ENCODE measurements around the gene NEBL.

The NEBL gene

GRCh38 chr10:20855398-20856038, 41.6 kb downstream of the NEBL start:
- DNase-seq, result no peak

GRCh38 chr10:20853276-20853675, 43.8 kb downstream of the NEBL start:
- DNase-seq, result no peak

DNA sequence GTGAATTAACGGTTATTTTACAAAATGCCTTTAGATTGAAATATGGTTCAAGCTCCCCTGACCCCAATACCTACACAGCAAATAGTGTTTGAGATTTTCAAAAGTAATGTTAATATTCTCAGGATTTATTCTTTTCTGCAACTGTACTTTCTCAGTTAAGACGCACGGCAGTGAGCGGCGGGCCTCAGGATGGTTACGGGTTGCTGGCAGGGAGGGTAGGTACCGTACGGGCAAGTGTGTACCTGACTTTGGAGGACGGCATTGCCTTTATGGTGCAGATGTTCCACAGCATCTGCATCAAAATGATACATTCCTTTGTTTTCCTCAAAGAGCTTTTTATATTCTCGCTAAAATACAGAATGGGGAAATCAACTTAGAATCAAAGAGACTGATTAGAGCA, 44.8 kb downstream of the NEBL start:
- no peak for DNase-seq

DNA sequence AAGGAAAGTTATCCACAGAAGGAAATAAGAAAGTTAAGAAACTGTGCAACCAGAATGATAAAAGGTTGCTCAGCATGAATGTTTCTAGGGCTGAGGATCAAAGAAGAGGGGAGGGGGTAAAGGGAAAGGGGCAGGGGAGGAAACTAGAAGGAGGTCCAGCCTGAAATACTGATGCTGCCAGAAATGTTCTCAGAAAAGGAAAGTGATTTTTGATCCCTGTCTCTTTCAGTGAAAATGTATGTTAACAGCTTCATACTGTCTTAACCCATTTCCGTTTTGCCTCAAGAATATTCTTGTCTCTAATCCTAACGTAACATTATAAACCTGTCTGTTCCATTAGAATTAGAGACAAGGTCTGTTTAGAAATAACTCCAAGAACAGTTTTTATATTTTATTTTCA, 49.6 kb downstream of the NEBL start:
- no peak for DNase-seq

GRCh38 chr10:20846263-20846662, 50.8 kb downstream of the NEBL start:
- no peak for DNase-seq

DNA sequence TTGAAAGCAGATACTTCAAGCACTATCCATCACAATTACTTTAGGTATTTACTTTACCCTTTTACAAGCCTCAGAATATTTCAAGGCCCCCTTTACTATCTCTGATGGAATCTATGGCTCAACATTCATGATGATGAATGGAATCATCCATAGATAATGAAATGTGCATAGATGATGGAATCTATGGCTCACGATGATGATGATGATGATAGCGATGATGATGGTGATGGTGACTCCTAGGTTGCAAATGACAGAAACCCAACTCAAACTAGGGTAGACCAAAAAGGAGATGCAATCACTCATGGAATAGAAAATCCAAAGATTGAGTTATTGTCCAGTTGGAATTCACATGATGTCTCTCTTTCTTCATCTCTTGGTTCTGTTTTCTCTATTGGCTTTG, 55.7 kb downstream of the NEBL start:
- DNase-seq, result no peak

DNA sequence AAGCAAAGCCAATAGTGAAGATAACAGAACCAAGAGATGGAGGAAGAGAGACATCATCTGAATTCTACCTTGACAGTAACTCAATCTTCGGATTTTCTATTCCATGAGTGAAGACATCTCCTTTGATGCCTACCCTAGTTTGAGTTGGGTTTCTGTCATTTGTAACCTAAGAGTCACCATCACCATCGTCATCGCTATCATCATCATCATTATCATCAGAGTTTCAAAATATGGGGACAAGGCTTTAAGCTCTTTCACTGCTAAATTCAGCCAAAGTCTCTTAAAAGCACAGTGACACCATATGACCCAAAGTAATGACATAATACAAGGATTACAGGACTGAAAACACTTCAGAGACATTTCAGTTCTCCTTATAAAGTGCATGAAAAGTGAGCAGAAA, 57.2 kb downstream of the NEBL start:
- DNase-seq, result no peak

- no peak for DNase-seq
These were observed 58.0 kb downstream of the NEBL start for GRCh38 chr10:20839141-20839540.

DNA sequence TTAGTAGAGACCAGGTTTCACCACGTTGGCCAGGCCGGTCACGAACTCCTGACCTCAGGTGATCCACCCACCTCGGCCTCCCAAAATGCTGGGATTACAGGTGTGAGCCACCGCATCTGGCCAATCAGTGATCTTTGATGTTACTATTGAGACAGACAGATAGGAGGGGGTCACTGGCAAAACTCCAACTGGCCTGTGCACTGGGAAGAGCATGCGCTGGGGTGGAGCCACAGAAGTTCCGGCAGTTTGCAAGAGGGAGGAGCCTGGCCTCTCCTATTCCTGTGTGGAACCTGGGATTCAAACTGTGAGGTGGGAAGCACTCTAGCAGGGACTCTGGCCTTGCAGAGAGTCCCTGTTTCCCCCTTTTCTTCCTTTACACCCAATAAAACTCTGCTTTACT, 60.7 kb downstream of the NEBL start:
- no peak for DNase-seq

GRCh38 chr10:20835335-20835734, 61.8 kb downstream of the NEBL start:
- no peak for DNase-seq

DNA sequence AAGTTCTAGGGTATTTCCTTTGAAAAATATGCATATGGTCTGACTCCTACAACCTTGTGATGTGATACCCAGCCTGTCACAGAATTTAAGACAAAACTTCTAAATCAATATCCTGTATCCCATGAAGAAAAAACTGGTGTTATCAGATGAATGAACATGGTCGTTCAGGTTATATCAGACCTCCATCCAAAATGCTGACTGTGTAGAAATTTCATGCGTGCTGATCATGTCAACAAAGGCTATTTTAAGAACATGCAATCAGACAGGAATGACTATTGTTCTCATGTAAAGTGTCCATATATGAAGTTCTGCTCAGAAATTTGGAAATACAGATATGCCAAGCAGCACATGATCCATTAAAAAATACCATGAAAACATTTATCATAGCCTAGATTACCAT, 62.3 kb downstream of the NEBL start:
- no peak for DNase-seq

DNA sequence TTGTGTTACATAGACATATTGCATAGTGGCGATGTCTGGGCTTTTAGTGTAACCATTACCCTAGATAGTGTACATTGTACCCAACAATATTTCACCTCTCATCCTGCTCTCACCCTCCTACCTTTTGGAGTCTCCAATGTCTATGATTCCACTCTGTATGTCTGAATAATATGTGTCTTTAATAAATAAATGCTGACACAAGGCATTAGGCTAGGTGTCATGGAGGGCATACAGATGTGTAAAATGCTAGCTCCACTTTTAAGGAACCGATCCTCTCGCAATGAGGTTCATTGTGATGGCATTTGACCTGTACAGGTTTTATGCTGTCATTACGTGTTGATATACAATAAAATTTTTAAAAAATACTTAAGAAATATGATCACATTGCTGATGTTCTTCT, 74.3 kb downstream of the NEBL start:
- no peak for DNase-seq

DNA sequence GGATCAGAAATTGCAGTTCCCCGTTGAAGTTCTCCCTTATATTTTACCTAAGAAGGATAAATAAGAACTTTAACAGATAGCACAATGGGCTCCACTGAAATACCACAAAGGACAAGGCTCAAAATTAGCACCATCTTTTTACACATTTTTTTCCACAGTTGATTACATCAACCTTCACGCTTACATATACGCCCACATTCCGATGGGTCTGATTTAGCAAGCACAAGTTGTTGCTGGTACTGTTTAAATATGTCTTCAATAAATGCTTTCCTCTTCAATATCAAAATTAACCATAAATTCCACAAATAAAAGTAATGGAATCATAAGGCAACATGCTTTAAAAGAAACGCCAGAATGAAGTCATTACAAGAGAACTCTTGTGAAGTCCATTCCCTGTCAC, 79.5 kb downstream of the NEBL start:
- DNase-seq, result no peak

DNA sequence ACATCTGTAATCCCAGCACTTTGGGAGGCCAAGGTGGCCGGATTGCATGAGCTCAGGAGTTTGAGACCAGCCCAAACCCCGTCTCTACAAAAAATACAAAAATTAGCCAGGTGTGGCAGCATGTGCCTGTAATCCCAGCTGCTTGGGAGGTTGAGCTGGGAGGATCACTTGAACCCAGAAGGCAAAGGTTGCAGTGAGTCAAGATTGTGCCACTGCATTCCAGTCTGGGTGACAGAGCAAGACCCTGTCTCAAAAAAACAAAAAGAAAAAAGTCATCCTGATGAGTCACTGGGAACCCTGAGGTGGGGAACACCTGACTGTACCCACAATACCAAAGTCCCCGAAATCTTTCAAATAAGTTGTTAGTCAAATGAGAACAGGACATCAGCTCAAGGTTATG, 80.0 kb downstream of the NEBL start:
- no peak for DNase-seq

GRCh38 chr10:20814116-20814515, 83.0 kb downstream of the NEBL start:
- DNase-seq, result no peak

- no peak for DNase-seq
These were observed 86.0 kb downstream of the NEBL start for GRCh38 chr10:20811131-20811530.

GRCh38 chr10:20809631-20810030, 87.5 kb downstream of the NEBL start:
- no peak for DNase-seq

DNA sequence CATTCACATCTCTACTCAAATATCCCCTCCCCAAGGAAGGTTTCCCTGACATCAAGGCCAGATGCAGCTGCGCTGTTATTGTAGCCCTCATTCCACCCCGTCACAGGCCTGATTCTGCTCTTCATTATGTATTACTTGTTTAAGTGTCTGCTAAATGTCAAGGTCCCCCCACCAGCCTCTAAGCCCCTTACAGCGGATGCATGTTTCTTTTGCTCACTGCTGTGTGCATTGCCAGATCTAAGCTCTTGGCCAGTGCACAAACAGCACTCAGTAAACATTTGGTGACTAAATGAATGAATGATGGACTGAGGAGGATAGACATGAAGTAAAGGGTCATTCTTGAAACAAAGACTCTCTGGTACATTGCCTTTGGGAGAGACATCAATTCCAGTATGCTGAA, 90.6 kb downstream of the NEBL start:
- DNase-seq, result no peak

DNA sequence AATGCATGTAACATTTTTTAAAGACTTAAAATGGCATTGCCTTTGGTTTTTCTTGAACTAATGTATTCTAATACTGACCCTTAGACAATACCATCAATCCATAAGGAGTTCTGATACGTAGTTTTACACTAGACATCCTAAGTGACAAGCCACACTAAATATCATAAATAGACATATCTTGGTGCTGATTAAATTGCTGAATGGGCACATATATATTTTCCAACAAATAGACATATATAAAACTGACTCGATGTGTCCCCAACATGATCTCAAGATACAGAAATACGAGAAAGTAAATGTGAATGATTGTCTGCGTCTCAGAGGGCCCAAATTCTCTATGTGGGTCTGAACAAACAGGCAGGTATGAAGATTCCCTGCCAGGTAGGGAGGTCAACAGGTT, 99.8 kb downstream of the NEBL start:
- DNase-seq, result no peak

- DNase-seq, result no peak
These were observed 101.7 kb downstream of the NEBL start for GRCh38 chr10:20795391-20795790.

DNA sequence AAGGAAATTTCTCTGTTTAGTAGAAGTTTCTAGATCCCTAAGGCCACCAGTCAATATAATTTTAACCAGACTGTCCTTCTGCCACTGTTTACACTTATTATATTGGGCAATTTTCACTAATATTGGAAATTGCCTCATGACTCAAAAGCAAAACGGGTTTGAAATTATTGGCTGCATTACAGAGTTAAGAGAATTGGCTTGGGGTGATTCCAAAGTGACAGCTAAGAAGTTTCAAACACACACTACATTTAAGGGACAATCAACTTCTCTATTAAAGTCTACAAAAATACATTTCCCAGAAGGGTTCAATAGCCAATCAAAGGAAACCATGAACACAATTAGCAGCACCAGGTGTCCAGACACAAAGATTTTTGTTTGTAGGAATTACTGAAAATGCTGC, 111.9 kb downstream of the NEBL start:
- DNase-seq, result no peak

DNA sequence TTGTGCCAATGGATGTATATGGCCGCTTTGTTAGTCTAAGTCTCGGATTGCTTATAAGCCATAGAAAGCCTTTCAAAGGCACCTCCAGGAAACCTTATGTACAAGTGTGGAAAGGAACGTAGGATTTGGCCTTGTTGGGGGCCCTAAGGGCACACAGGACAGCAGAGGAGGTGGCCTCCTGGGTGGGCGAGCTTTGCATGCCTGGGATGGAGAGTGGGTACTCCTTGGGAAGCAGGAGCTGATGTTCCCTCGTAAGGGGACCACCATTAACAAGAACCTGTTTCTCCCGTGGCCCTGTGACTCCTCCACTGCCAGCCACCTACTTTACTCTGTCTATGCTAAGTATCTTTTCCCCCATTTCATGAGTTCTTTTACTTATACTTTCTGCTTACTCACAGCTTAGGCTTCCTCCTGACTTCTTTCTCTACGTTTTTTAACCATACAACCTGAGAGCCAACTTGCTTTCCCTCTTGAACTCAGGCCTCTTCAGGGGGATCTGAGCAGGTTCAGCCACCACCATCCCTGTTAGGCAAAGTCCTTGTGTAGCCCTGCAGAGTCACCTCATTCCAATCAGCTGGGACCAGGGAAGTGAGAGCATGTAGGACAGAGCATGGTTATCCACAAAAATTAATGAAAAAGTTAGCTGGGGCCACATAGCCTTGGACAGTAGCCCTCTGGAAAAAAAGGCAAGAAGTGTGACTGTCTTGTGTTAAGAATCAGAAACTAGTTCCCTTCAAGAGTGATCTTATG, 118.9 kb downstream of the NEBL start:
- DNase-seq, result no peak

GRCh38 chr10:20776384-20777118, 120.6 kb downstream of the NEBL start:
- no peak for DNase-seq

DNA sequence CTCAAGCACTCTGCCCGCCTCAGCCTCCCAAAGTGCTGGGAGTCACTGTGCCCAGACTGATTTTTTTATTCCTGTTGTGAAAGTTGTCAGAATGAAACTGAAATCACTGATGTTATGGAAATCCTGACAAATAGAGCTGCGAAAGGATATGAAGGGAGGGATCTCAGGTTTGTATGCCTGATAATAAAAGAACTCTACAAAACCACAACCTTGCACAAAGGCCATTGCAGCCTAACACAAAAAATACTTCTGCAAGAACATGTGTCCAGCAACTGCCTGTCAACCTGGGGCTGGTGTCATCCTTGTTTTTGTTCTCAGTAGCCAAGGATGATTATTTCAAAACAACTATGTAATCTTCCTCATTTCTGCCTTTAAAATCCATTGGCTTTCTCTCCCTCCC, 126.1 kb downstream of the NEBL start:
- no peak for DNase-seq
